Neural crest cell (in vitro differentiated cells): ENCODE results near the gene ZDHHC20. TPM values are rescaled to one million over a fixed set of nuclear protein-coding genes. Genes with fewer than 3 reads are reported as not detected.

Source experiments
- DNase-seq: peaks from one replicate; pipeline ENCODE4 v3.0.0; 2021; ENCODE audit warnings: low read depth, mixed read lengths, low spot score
- H3K27ac Mint-ChIP-seq: one replicate; pipeline ENCODE4 v1.8.0; 2021; ENCODE audit warnings: mild to moderate bottlenecking, mixed read lengths; ENCODE audit not compliant: unreplicated experiment
- H3K27me3 Mint-ChIP-seq: 2 replicates; pipeline ENCODE4 v1.8.0; 2021; ENCODE audit warnings: low read depth, mild to moderate bottlenecking, mixed read lengths
- H3K36me3 Mint-ChIP-seq: 2 replicates; pipeline ENCODE4 v1.8.0; 2021; ENCODE audit warnings: low read depth, mild to moderate bottlenecking, mixed read lengths
- H3K4me1 Mint-ChIP-seq: 2 replicates; pipeline ENCODE4 v1.8.0; 2021; ENCODE audit warnings: mixed read lengths
- H3K4me3 Mint-ChIP-seq: one replicate; pipeline ENCODE4 v1.8.0; 2021; ENCODE audit warnings: mild to moderate bottlenecking, mixed read lengths
- H3K9me3 Mint-ChIP-seq: 2 replicates; pipeline ENCODE4 v1.8.0; 2021; ENCODE audit warnings: mixed read lengths
- CTCF ChIP-seq: fragments of 200-600 bp; sonication (generic); conservative IDR thresholded peaks from 2 replicates; pipeline ENCODE4 v1.5.0; 2021; ENCODE audit warnings: antibody characterized with exemption, mild to moderate bottlenecking
- total RNA-seq: library from RNA; stranded (reverse); gene quantifications from 2 replicates; pipeline ENCODE4 v1.2.1, GENCODE V29; 2021

ZDHHC20 gene
- total RNA-seq, 1 donor from 2014 or later: 65.7 TPM

- Mint-ChIP-seq H3K27me3 (no peaks in the 10 kb centered on the region), H3K36me3 (peaks cover 33% of the 10 kb centered on the region), H3K9me3 (peaks cover 20% of the 10 kb centered on the region), H3K4me1 (peaks cover 18% of the 10 kb centered on the region), H3K4me3 (no peak overlapping the region), H3K27ac (no peak overlapping the region)
- no peak for TF ChIP-seq CTCF
- no peak for DNase-seq
Observed at GRCh38 chr13:21453387-21454081, 5.6 kb downstream of the ZDHHC20 start.

- TF ChIP-seq CTCF: no peak
- Mint-ChIP-seq H3K27me3 (no peaks in the 10 kb centered on the region), H3K9me3 (peaks cover 23% of the 10 kb centered on the region), H3K36me3 (peaks cover 39% of the 10 kb centered on the region), H3K4me1 (no peaks in the 10 kb centered on the region), H3K4me3 (no peak overlapping the region), H3K27ac (no peak overlapping the region)
- DNase-seq: no peak
Observed at GRCh38 chr13:21450936-21451335, 8.2 kb downstream of the ZDHHC20 start.

GRCh38 chr13:21446656-21447055 lies 12.4 kb downstream of the ZDHHC20 start:
- Mint-ChIP-seq H3K27ac (no peak overlapping the region), H3K9me3 (peaks cover 5% of the 10 kb centered on the region), H3K27me3 (no peaks in the 10 kb centered on the region), H3K4me1 (peaks cover 9% of the 10 kb centered on the region), H3K36me3 (peaks cover 31% of the 10 kb centered on the region), H3K4me3 (no peak overlapping the region)
- DNase-seq: no peak
- TF ChIP-seq CTCF: no peak

- H3K4me3 Mint-ChIP-seq: no peak overlapping the region
- H3K9me3 Mint-ChIP-seq: peaks cover 6% of the 10 kb centered on the region
- H3K27ac Mint-ChIP-seq: no peak overlapping the region
- no peak for DNase-seq
- H3K27me3 Mint-ChIP-seq: no peaks in the 10 kb centered on the region
- TF ChIP-seq CTCF: no peak
- peaks cover 36% of the 10 kb centered on the region for H3K36me3 Mint-ChIP-seq
- peaks cover 9% of the 10 kb centered on the region for H3K4me1 Mint-ChIP-seq
Observed at GRCh38 chr13:21445759-21446158, 13.3 kb downstream of the ZDHHC20 start.

GRCh38 chr13:21443171-21443570 lies 15.9 kb downstream of the ZDHHC20 start:
- Mint-ChIP-seq H3K4me1 (peaks cover 9% of the 10 kb centered on the region), H3K27me3 (no peaks in the 10 kb centered on the region), H3K4me3 (no peak overlapping the region), H3K27ac (no peak overlapping the region), H3K9me3 (peaks cover 8% of the 10 kb centered on the region), H3K36me3 (peaks cover 36% of the 10 kb centered on the region)
- DNase-seq: no peak
- no peak for TF ChIP-seq CTCF
